SK-N-SH treated with all-trans-retinoic acid at 6 μM for 48 hours (cell line): ENCODE data around the gene SCYGR2.

Experiments
- ATAC-seq: fragments of 200-7000 bp; cut with Tn5 transposase; 3 replicates; pipeline ENCODE4 v1.9.1; 2020; ENCODE audit warnings: mild to moderate bottlenecking, moderate library complexity
- BACH2 ChIP-seq: fragments of 250-450 bp; sonication (Bioruptor Pico); IDR thresholded peaks from 2 replicates; pipeline ENCODE4 v1.9.0; 2021; ENCODE audit warnings: mild to moderate bottlenecking, borderline replicate concordance
- CSRNP3 ChIP-seq: fragments of 250-450 bp; sonication (Bioruptor Pico); IDR thresholded peaks from 2 replicates; pipeline ENCODE4 v1.5.1; 2021; ENCODE audit warnings: mild to moderate bottlenecking, moderate library complexity
- ISL1 ChIP-seq: fragments of 250-450 bp; sonication (Bioruptor Pico); IDR thresholded peaks from 2 replicates; pipeline ENCODE4 v2.1.2; 2022; ENCODE audit warnings: mild to moderate bottlenecking, moderate library complexity
- OSR1 ChIP-seq: fragments of 250-450 bp; sonication (Bioruptor Pico); IDR thresholded peaks from 2 replicates; pipeline ENCODE4 v1.8.0; 2022; ENCODE audit warnings: moderate library complexity, mild to moderate bottlenecking, inconsistent platforms
- PPARA ChIP-seq: fragments of 250-450 bp; sonication (Bioruptor Pico); IDR thresholded peaks from 2 replicates; pipeline ENCODE4 v1.5.0; 2020; ENCODE audit warnings: mild to moderate bottlenecking, borderline replicate concordance
- RARB ChIP-seq: fragments of 250-450 bp; sonication (Bioruptor Pico); IDR thresholded peaks from 2 replicates; pipeline ENCODE4 v1.8.0; 2021; ENCODE audit warnings: mild to moderate bottlenecking, moderate library complexity
- SNAI2 ChIP-seq: fragments of 250-450 bp; sonication (Bioruptor Pico); IDR thresholded peaks from 2 replicates; pipeline ENCODE4 v1.5.0; 2020; ENCODE audit warnings: mild to moderate bottlenecking, moderate library complexity
- TOX ChIP-seq: fragments of 250-450 bp; sonication (Bioruptor Pico); IDR thresholded peaks from 2 replicates; pipeline ENCODE4 v1.8.0; 2021; ENCODE audit warnings: mild to moderate bottlenecking, moderate library complexity, borderline replicate concordance
- ZC3H10 ChIP-seq: fragments of 250-450 bp; sonication (Bioruptor Pico); IDR thresholded peaks from 2 replicates; pipeline ENCODE4 v1.5.1; 2021; ENCODE audit warnings: mild to moderate bottlenecking, moderate library complexity
- ZFP3 ChIP-seq: fragments of 250-450 bp; sonication (Bioruptor Pico); IDR thresholded peaks from 2 replicates; pipeline ENCODE4 v1.5.0; 2020; ENCODE audit warnings: mild to moderate bottlenecking, moderate library complexity
- ZFP30 ChIP-seq: fragments of 450-650 bp; formaldehyde crosslinking; IDR thresholded peaks from 2 replicates; pipeline ENCODE4 v1.5.0; 2022; ENCODE audit warnings: mild to moderate bottlenecking, moderate library complexity
- ZNF70 ChIP-seq: fragments of 450-650 bp; formaldehyde crosslinking; IDR thresholded peaks from 2 replicates; pipeline ENCODE4 v1.5.0; 2020; ENCODE audit warnings: mild to moderate bottlenecking, moderate library complexity
- ZNF8 ChIP-seq: fragments of 450-650 bp; formaldehyde crosslinking; IDR thresholded peaks from 2 replicates; pipeline ENCODE4 v1.5.0; 2020; ENCODE audit warnings: mild to moderate bottlenecking, moderate library complexity
- TF ChIP-seq, protein P1 (sequence below): fragments of 250-450 bp; sonication (Bioruptor Pico); IDR thresholded peaks from 2 replicates; pipeline ENCODE4 v1.5.0; 2020; ENCODE audit warnings: mild to moderate bottlenecking, moderate library complexity
- TF ChIP-seq, protein P2 (sequence below): fragments of 250-450 bp; sonication (Bioruptor Pico); IDR thresholded peaks from 2 replicates; pipeline ENCODE4 v1.8.0; 2021; ENCODE audit warnings: low read depth, mild to moderate bottlenecking, moderate library complexity, borderline replicate concordance
- TF ChIP-seq, protein P3 (sequence below): fragments of 250-450 bp; sonication (Bioruptor Pico); IDR thresholded peaks from 2 replicates; pipeline ENCODE4 v1.5.1; 2020; ENCODE audit warnings: low read depth, mild to moderate bottlenecking, moderate library complexity
- TF ChIP-seq, protein P4 (sequence below): fragments of 250-450 bp; sonication (Bioruptor Pico); IDR thresholded peaks from 2 replicates; pipeline ENCODE4 v1.8.0; 2020; ENCODE audit warnings: mild to moderate bottlenecking, moderate library complexity, borderline replicate concordance

Gene SCYGR2

DNA sequence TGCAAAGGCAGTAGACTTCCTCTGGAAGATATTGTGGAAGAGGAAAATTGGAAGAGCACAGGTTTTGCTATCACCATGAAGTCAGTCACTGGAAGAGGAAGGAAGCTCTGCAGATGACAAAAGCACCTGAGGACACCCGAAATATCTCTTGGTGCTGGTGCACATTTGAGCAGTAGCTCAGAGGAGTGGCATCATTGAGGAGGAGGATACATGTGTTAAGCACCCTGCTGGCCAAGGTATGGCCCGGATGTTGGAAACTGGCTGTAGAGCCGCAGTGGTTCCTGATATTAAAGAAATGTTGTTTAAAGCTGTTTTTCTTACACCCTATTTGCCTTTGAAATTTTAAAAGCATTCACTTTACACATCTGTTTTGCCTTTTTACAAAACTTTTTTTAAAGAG is 32.7 kb upstream of the SCYGR2 start:
- TF ChIP-seq ZFP30: no peak
- TF ChIP-seq, protein P1, sequence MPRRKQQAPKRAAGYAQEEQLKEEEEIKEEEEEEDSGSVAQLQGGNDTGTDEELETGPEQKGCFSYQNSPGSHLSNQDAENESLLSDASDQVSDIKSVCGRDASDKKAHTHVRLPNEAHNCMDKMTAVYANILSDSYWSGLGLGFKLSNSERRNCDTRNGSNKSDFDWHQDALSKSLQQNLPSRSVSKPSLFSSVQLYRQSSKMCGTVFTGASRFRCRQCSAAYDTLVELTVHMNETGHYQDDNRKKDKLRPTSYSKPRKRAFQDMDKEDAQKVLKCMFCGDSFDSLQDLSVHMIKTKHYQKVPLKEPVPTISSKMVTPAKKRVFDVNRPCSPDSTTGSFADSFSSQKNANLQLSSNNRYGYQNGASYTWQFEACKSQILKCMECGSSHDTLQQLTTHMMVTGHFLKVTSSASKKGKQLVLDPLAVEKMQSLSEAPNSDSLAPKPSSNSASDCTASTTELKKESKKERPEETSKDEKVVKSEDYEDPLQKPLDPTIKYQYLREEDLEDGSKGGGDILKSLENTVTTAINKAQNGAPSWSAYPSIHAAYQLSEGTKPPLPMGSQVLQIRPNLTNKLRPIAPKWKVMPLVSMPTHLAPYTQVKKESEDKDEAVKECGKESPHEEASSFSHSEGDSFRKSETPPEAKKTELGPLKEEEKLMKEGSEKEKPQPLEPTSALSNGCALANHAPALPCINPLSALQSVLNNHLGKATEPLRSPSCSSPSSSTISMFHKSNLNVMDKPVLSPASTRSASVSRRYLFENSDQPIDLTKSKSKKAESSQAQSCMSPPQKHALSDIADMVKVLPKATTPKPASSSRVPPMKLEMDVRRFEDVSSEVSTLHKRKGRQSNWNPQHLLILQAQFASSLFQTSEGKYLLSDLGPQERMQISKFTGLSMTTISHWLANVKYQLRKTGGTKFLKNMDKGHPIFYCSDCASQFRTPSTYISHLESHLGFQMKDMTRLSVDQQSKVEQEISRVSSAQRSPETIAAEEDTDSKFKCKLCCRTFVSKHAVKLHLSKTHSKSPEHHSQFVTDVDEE (CRISPR knock-in tag): no peak
- TF ChIP-seq OSR1: no peak
- TF ChIP-seq ZC3H10 (CRISPR knock-in tag): no peak
- no peak for TF ChIP-seq CSRNP3 (CRISPR knock-in tag)
- no peak for TF ChIP-seq RARB (CRISPR knock-in tag)
- TF ChIP-seq, protein P2, sequence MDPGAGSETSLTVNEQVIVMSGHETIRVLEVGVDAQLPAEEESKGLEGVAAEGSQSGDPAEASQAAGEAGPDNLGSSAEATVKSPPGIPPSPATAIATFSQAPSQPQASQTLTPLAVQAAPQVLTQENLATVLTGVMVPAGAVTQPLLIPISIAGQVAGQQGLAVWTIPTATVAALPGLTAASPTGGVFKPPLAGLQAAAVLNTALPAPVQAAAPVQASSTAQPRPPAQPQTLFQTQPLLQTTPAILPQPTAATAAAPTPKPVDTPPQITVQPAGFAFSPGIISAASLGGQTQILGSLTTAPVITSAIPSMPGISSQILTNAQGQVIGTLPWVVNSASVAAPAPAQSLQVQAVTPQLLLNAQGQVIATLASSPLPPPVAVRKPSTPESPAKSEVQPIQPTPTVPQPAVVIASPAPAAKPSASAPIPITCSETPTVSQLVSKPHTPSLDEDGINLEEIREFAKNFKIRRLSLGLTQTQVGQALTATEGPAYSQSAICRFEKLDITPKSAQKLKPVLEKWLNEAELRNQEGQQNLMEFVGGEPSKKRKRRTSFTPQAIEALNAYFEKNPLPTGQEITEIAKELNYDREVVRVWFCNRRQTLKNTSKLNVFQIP (CRISPR knock-in tag): no peak
- TF ChIP-seq PPARA (CRISPR knock-in tag): no peak
- TF ChIP-seq ISL1 (CRISPR knock-in tag): no peak
- no peak for TF ChIP-seq TOX (CRISPR knock-in tag)
- no peak for TF ChIP-seq BACH2 (CRISPR knock-in tag)
- TF ChIP-seq SNAI2 (CRISPR knock-in tag): no peak
- TF ChIP-seq, protein P3, sequence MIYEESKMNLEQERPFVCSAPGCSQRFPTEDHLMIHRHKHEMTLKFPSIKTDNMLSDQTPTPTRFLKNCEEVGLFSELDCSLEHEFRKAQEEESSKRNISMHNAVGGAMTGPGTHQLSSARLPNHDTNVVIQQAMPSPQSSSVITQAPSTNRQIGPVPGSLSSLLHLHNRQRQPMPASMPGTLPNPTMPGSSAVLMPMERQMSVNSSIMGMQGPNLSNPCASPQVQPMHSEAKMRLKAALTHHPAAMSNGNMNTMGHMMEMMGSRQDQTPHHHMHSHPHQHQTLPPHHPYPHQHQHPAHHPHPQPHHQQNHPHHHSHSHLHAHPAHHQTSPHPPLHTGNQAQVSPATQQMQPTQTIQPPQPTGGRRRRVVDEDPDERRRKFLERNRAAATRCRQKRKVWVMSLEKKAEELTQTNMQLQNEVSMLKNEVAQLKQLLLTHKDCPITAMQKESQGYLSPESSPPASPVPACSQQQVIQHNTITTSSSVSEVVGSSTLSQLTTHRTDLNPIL (CRISPR knock-in tag): no peak
- TF ChIP-seq ZNF8 (CRISPR knock-in tag): no peak
- no peak for TF ChIP-seq ZFP3 (CRISPR knock-in tag)
- no peak for ATAC-seq

GRCh38 chr2:227568852-227569169 is 29.9 kb upstream of the SCYGR2 start:
- ATAC-seq: no peak
- TF ChIP-seq, protein P3 (CRISPR knock-in tag): no peak
- no peak for TF ChIP-seq ZFP3 (CRISPR knock-in tag)
- TF ChIP-seq, all 23 proteins: peak for 0

GRCh38 chr2:227570615-227571014 is 28.1 kb upstream of the SCYGR2 start:
- TF ChIP-seq, protein P3 (CRISPR knock-in tag): no peak
- TF ChIP-seq ZNF70: no peak
- peak; percentile 30 for ATAC-seq

DNA sequence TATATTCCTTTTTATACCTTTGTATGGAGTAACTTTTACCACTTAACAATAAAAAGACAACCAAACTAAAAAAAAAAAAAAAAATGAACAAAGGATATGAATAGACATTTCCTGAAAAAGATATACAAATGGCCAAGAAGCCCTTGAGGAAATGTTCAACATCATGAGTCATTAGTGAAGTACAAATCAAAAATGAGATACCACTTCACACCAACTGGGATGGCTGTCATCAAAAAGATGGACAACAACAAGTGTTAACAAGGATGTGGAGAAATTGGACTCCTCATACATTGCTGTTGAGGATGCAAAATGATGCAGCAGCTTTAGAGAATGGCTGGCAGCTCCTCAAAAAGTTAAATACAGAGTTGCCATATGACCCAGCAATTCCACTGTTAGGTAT is 22.6 kb upstream of the SCYGR2 start:
- ATAC-seq: no peak
- TF ChIP-seq, protein P4, sequence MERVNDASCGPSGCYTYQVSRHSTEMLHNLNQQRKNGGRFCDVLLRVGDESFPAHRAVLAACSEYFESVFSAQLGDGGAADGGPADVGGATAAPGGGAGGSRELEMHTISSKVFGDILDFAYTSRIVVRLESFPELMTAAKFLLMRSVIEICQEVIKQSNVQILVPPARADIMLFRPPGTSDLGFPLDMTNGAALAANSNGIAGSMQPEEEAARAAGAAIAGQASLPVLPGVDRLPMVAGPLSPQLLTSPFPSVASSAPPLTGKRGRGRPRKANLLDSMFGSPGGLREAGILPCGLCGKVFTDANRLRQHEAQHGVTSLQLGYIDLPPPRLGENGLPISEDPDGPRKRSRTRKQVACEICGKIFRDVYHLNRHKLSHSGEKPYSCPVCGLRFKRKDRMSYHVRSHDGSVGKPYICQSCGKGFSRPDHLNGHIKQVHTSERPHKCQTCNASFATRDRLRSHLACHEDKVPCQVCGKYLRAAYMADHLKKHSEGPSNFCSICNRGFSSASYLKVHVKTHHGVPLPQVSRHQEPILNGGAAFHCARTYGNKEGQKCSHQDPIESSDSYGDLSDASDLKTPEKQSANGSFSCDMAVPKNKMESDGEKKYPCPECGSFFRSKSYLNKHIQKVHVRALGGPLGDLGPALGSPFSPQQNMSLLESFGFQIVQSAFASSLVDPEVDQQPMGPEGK (CRISPR knock-in tag): no peak
- no peak for TF ChIP-seq ZNF70
